Fibroblast of lung (primary cell): Measurements from ENCODE around the gene DISP2. TPM values are rescaled to one million over a fixed set of nuclear protein-coding genes. Genes with fewer than 3 reads are reported as not detected.

Experiments used
- DNase-seq, 2 donors: peaks; one replicate each; pipeline versions ENCODE4 v3.0.0 to v3.0.0-alpha.2; 2010; ENCODE audit warnings: low read depth in 2 of 2
- H2AFZ ChIP-seq: 2 replicates; pipeline ENCODE4 v1.5.1; 2012; ENCODE audit warnings: low read length, control low read depth, inconsistent platforms
- H3K27ac ChIP-seq: 2 replicates; pipeline ENCODE4 v1.5.1; 2011; ENCODE audit warnings: low read length, control low read depth; ENCODE audit not compliant: insufficient read depth
- H3K27me3 ChIP-seq: 2 replicates; pipeline ENCODE4 v1.5.1; 2011; ENCODE audit warnings: mild to moderate bottlenecking, low read length; ENCODE audit not compliant: control insufficient read depth, insufficient read depth
- H3K36me3 ChIP-seq: 2 replicates; pipeline ENCODE4 v1.5.1; 2011; ENCODE audit warnings: low read length; ENCODE audit not compliant: control insufficient read depth, insufficient read depth
- H3K4me1 ChIP-seq: 2 replicates; pipeline ENCODE4 v1.5.1; 2011; ENCODE audit warnings: low read length; ENCODE audit not compliant: control insufficient read depth, insufficient read depth; ENCODE audit errors: extremely low read depth
- H3K4me2 ChIP-seq: 2 replicates; pipeline ENCODE4 v1.5.1; 2011; ENCODE audit warnings: low read length, control low read depth; ENCODE audit not compliant: insufficient read depth; ENCODE audit errors: extremely low read depth
- H3K4me3 ChIP-seq, 4 experiments: fragments of 200-600 bp in 1 of 4; sonication (generic) in 1 of 4; replicated peaks in 1 of 4; 2 replicates each; pipeline ENCODE4 v1.5.1; 2011 to 2016; ENCODE audit warnings: low read length in 4 of 4, low read depth in 3 of 4, mild to moderate bottlenecking in 3 of 4, control low read depth in 2 of 4, inconsistent platforms in 1 of 4, mixed read lengths in 1 of 4; ENCODE audit not compliant: insufficient read depth in 1 of 4; ENCODE audit errors: control extremely low read depth in 1 of 4
- H3K79me2 ChIP-seq: 2 replicates; pipeline ENCODE4 v1.5.1; 2012; ENCODE audit warnings: mild to moderate bottlenecking, low read length, inconsistent platforms; ENCODE audit not compliant: control insufficient read depth, insufficient read depth
- H3K9ac ChIP-seq: 2 replicates; pipeline ENCODE4 v1.5.1; 2011; ENCODE audit warnings: mild to moderate bottlenecking, low read length, control low read depth; ENCODE audit not compliant: insufficient read depth
- H3K9me3 ChIP-seq: 2 replicates; pipeline ENCODE4 v1.5.1; 2012; ENCODE audit warnings: low read depth, low read length; ENCODE audit not compliant: control insufficient read depth, insufficient read depth
- H4K20me1 ChIP-seq: 2 replicates; pipeline ENCODE4 v1.5.1; 2011; ENCODE audit warnings: low read length; ENCODE audit not compliant: control insufficient read depth, insufficient read depth; ENCODE audit errors: extremely low read depth
- EZH2 ChIP-seq: IDR thresholded peaks from 2 replicates; pipeline ENCODE4 v1.5.1; 2012; ENCODE audit warnings: low read length, control low read depth, mild to moderate bottlenecking; ENCODE audit errors: missing control alignments
- polyA plus RNA-seq, 2 donors: library from polyadenylated mRNA; depleted of rRNA in 1 of 2; stranded (reverse) in 1 of 2; unstranded in 1 of 2; fragments of >200 nt; gene quantifications; 2 replicates each; pipeline ENCODE4 v1.2.1, GENCODE V29; 2011 to 2012; ENCODE audit warnings: missing spikeins in 1 of 2
- total RNA-seq: library from RNA; depleted of rRNA; stranded (reverse); fragments of >200 nt; gene quantifications from 2 replicates; pipeline ENCODE4 v1.2.1, GENCODE V29; 2014
- TF ChIP-seq, protein P1 (sequence below), 2 donors: IDR thresholded peaks in 1 of 2; conservative IDR thresholded peaks in 1 of 2; 1 replicate in 1 of 2; 2 replicates in 1 of 2; pipeline ENCODE4 v1.5.1; 2011 to 2012; ENCODE audit warnings: low read length in 2 of 2, control low read depth in 1 of 2, inconsistent platforms in 1 of 2, low read depth in 1 of 2, mild to moderate bottlenecking in 1 of 2

DISP2 gene
- total and polyA plus RNA-seq, 2 donors (not counting 1 experiment from before 2014, with no cell fraction given) = under 0.01 to 0.11 TPM

DNA sequence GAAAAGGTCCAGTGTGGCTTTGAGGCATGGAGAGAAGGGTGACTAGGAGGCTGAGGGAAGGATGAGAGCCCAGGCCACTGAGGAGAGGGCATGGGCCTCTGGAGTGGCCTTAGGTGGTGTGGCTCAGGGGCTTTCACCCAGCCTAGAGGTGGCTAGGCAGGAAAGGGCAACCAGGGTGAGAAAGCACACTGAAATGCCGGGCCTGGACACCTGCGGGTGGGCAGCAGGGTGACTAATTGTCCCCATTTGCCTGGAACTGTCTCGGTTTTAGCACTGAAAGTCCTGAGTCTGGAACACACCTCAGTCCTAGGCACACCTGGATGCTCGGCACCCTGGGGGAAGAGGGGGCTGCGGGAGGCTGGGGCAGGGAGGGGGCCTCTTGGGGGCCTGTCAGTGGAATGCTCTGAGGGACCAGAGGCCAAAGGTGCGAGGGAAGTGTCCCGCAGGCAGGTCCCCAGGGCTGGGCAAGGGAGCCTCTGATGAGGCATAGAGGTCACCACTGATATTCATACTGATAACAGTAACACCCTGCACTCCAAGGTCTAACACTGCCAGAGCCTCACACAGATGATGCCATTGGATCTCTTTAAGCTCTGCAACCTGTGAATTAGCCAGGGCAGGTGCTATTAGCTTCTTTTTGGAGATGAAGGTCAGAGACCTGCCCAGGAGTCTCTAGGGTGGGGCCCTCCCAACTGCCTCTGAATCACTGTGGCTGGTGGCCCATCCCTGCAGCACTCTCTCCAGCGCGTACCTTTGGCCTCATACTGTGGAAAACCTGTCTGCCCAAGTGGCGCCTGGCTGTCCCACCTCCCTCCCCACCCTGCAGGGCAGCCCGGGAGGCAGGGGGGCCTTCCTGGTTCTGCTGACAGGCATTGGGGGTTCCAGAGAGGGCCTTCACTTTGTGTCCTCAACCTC is 10.2 kb upstream of the DISP2 start:
- peaks cover 14% of the 10 kb centered on the region for H3K4me1 ChIP-seq
- no peak overlapping the region for H3K4me3 ChIP-seq
- no peaks in the 10 kb centered on the region for H4K20me1 ChIP-seq
- no peak for DNase-seq
- H3K79me2 ChIP-seq = no peaks in the 10 kb centered on the region
- no peak overlapping the region for H3K9ac ChIP-seq
- TF ChIP-seq, protein P1, sequence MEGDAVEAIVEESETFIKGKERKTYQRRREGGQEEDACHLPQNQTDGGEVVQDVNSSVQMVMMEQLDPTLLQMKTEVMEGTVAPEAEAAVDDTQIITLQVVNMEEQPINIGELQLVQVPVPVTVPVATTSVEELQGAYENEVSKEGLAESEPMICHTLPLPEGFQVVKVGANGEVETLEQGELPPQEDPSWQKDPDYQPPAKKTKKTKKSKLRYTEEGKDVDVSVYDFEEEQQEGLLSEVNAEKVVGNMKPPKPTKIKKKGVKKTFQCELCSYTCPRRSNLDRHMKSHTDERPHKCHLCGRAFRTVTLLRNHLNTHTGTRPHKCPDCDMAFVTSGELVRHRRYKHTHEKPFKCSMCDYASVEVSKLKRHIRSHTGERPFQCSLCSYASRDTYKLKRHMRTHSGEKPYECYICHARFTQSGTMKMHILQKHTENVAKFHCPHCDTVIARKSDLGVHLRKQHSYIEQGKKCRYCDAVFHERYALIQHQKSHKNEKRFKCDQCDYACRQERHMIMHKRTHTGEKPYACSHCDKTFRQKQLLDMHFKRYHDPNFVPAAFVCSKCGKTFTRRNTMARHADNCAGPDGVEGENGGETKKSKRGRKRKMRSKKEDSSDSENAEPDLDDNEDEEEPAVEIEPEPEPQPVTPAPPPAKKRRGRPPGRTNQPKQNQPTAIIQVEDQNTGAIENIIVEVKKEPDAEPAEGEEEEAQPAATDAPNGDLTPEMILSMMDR (conservative IDR thresholded peaks at IDR 0.05 in 1 of 2, IDR thresholded peaks at IDR 0.05 in 1 of 2; ENCODE audit: low read depth in 1 of 2, low read length in 2 of 2) = no peak
- no peak for TF ChIP-seq EZH2
- no peak overlapping the region for H2AFZ ChIP-seq
- H3K9me3 ChIP-seq = no peaks in the 10 kb centered on the region
- peaks cover 5% of the 10 kb centered on the region for H3K27me3 ChIP-seq
- no peak overlapping the region for H3K4me2 ChIP-seq
- no peaks in the 10 kb centered on the region for H3K36me3 ChIP-seq
- no peak overlapping the region for H3K27ac ChIP-seq

DNA sequence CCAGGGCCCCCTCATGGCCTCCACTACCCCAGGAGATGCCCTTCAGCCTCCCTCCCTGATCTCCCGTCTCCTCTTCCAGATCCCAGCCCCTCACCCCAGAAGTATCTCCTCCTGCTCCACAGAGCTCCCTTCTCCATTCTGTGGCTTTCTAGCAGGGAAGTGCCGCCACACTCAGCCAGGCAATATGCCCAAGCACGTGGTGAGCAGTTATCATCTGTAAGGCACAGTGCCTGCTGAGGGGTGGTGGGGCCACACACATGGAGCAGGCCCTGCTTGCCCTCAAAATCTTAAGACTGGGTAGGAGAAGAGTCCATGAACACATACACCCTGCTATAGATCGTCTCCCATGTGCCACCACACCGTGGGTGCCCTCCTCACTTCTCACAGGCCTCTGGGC is 9.5 kb upstream of the DISP2 start:
- Histone ChIP-seq H3K27me3 (peaks cover 10% of the 10 kb centered on the region), H3K27ac (no peak overlapping the region), H4K20me1 (no peaks in the 10 kb centered on the region), H3K79me2 (no peaks in the 10 kb centered on the region), H3K4me2 (no peak overlapping the region), H3K9ac (no peak overlapping the region), H2AFZ (no peak overlapping the region), H3K4me3 (no peak overlapping the region), H3K36me3 (no peaks in the 10 kb centered on the region), H3K9me3 (no peaks in the 10 kb centered on the region), H3K4me1 (peaks cover 9% of the 10 kb centered on the region)
- DNase-seq = no peak
- TF ChIP-seq, protein P1 (conservative IDR thresholded peaks at IDR 0.05 in 1 of 2, IDR thresholded peaks at IDR 0.05 in 1 of 2; ENCODE audit: low read depth in 1 of 2, low read length in 2 of 2) = no peak
- TF ChIP-seq EZH2 = no peak

DNA sequence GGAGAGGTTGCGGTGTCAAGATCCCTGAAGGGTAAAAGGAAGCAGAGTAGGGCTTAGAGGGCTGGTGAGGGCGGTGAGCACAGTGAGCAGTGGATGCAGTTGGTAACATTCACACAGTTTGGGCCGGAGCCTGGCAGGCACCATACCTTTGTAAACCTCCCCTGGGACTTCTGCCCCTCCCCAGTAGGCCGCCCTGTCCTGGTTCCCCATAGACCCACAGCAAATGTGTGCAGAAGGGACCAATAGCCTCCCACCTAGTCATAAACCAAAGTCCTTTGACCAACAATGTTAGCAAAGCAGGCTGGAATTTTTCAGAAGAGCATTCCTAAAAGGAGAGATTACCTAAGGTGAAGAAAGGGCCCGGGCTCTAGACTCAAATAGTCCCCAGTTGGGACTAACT is 8.9 kb upstream of the DISP2 start:
- H3K79me2 ChIP-seq = no peaks in the 10 kb centered on the region
- peaks cover 11% of the 10 kb centered on the region for H3K27me3 ChIP-seq
- no peaks in the 10 kb centered on the region for H3K9me3 ChIP-seq
- H2AFZ ChIP-seq = no peak overlapping the region
- H3K4me2 ChIP-seq = no peak overlapping the region
- no peak for DNase-seq
- TF ChIP-seq, protein P1 (conservative IDR thresholded peaks at IDR 0.05 in 1 of 2, IDR thresholded peaks at IDR 0.05 in 1 of 2; ENCODE audit: low read depth in 1 of 2, low read length in 2 of 2) = no peak
- TF ChIP-seq EZH2 = no peak
- H3K4me1 ChIP-seq = peaks cover 3% of the 10 kb centered on the region
- no peak overlapping the region for H3K27ac ChIP-seq
- H3K36me3 ChIP-seq = no peaks in the 10 kb centered on the region
- H3K9ac ChIP-seq = no peak overlapping the region
- no peak overlapping the region for H3K4me3 ChIP-seq
- no peaks in the 10 kb centered on the region for H4K20me1 ChIP-seq
